ENCODE data around the gene ZNF672. TPM values are rescaled to one million over a fixed set of nuclear protein-coding genes. Genes with fewer than 3 reads are reported as not detected.

ZNF672 gene
- total and polyA plus RNA-seq, 2 of the 13 experiments (the other 11 are each of a cell fraction or from before 2014, with no cell fraction given): 17.2 to 22.9 TPM

GRCh38 chr1:248872752-248873408 lies 34.9 kb downstream of the ZNF672 start (continued):
- TF ChIP-seq SNAPC5 (CRISPR knock-in tag; IDR thresholded peaks at IDR 0.05; ENCODE audit: borderline replicate concordance) (no peak), GTF3A (CRISPR knock-in tag; conservative IDR thresholded peaks at IDR 0.05) (no peak), ZNF564 (CRISPR knock-in tag; IDR thresholded peaks at IDR 0.05) (0 out of 2 replicates have a peak, but pooled peaks have one; percentile 24), ZNF496 (CRISPR knock-in tag; IDR thresholded peaks at IDR 0.05; ENCODE audit: insufficient replicate concordance) (no peak), RNF2 (conservative IDR thresholded peaks at IDR 0.05; ENCODE audit: low read depth) (no peak), ERF (CRISPR knock-in tag; IDR thresholded peaks at IDR 0.05) (no peak), ZNF260 (CRISPR knock-in tag; IDR thresholded peaks at IDR 0.05; ENCODE audit: borderline replicate concordance, low read depth) (no peak), PPARG (CRISPR knock-in tag; conservative IDR thresholded peaks at IDR 0.05) (no peak), TCF7 (IDR thresholded peaks at IDR 0.05; ENCODE audit: low read depth) (no peak), SNAPC4 (CRISPR knock-in tag; IDR thresholded peaks at IDR 0.05) (no peak), ZNF331 (CRISPR knock-in tag; IDR thresholded peaks at IDR 0.05) (no peak), NKX3-1 (CRISPR knock-in tag; IDR thresholded peaks at IDR 0.05) (no peak), ZNF280B (CRISPR knock-in tag; IDR thresholded peaks at IDR 0.05; ENCODE audit: borderline replicate concordance) (0 out of 2 replicates have a peak, but pooled peaks have one; percentile 8), ZNF841 (CRISPR knock-in tag; IDR thresholded peaks at IDR 0.05; ENCODE audit: borderline replicate concordance) (no peak), PLRG1 (conservative IDR thresholded peaks at IDR 0.05) (no peak), AGO2 (optimal IDR thresholded peaks at IDR 0.05; ENCODE audit: low read depth, low read length) (no peak), ARID4A (CRISPR knock-in tag; IDR thresholded peaks at IDR 0.05; ENCODE audit: borderline replicate concordance) (peak; percentile 40; the same call in 1 of the 2 replicates)

Measured in HepG2 (cell line).